A673 (cell line): ENCODE results near the gene LCORL.

ENCODE experiments used
- CTCF ChIP-seq: fragments of 300-800, 200-600 bp; sonication (generic); conservative IDR thresholded peaks from 2 replicates; pipeline ENCODE4 v1.5.1; 2017; ENCODE audit warnings: low read depth, mild to moderate bottlenecking, antibody characterized with exemption, low read length, moderate library complexity, mixed read lengths
- EZH2 ChIP-seq: fragments of 200-600 bp; sonication (generic); IDR thresholded peaks from 2 replicates; pipeline ENCODE4 v1.6.1; 2017; ENCODE audit warnings: borderline replicate concordance, low read depth, mild to moderate bottlenecking, mixed read lengths, antibody characterized with exemption, low read length; ENCODE audit not compliant: poor library complexity, severe bottlenecking

DNA sequence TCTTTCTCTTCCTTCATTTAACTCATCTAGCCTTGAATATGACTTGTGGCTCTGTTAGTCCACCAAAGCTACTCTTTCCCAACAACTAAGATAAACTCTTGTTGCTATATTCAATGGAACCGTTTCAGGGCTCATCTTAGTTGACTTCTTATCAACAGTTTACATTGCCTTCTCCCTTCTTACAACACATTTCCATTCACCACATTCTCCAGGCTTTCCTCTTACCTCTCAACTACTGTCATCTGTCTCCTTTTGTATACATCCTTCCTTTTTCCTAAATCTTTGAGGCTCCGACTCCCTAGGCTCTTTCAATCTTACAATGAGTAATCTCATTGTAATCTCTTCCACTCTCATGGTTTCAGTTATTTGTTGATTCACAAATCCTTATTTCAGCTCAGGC is 152.2 kb downstream of the LCORL start:
- TF ChIP-seq CTCF: no peak
- no peak for TF ChIP-seq EZH2
